ENCODE data around the gene ATP13A3. TPM values are rescaled to one million over a fixed set of nuclear protein-coding genes. Genes with fewer than 3 reads are reported as not detected.

ATP13A3 gene
- total RNA-seq, 6 donors from 2014 or later: 67.9 to 152 (median 94.6) TPM

DNA sequence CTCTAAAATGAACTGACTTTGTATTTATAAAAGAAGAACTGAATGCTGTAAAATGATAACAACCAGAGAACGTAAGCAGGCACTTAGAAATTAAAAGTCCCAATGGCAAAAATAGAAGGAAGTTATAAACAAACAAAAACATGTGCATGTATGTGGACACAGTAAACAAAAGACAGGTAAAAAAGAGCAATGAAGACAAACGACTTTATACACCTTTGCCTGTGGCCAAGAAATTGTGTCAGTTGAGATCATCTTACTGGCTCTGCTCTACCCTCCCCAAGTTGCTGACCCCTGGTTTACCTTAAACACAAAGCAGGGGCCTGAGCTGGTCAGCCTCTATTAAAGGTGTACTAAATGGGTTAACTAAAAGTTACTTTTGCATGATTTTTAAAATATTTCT is 46.0 kb downstream of the ATP13A3 start:
- DNase-seq (no peak), ATAC-seq (ENCODE audit: low FRiP score in 2 of 2) (no peak)
- TF ChIP-seq EP300 (IDR thresholded peaks at IDR 0.05) (no peak), POLR2AphosphoS5 (IDR thresholded peaks at IDR 0.05) (no peak), POLR2A (IDR thresholded peaks at IDR 0.05) (no peak), CTCF (IDR thresholded peaks at IDR 0.05) (no peak)
- Histone ChIP-seq H3K36me3 (peaks cover 3 to 73% (median 26%) of the 10 kb centered on the region in 4 donors), H3K9me3 (no peaks in the 10 kb centered on the region), H3K4me1 (peaks cover 4 to 8% (median 6%) of the 10 kb centered on the region in 4 donors), H3K27me3 (no peaks in the 10 kb centered on the region), H3K4me3 (no peak overlapping the region), H3K27ac (no peak overlapping the region)
- 51 to 61% methylated on average over 2 of the region's 2 CpGs for WGBS, 2 donors

GRCh38 chr3:194439881-194440550 is 46.8 kb downstream of the ATP13A3 start:
- Histone ChIP-seq H3K36me3 (peaks cover 3 to 78% (median 32%) of the 10 kb centered on the region in 4 donors), H3K4me1 (peaks cover 4 to 8% (median 6%) of the 10 kb centered on the region in 4 donors), H3K9me3 (no peaks in the 10 kb centered on the region), H3K27ac (no peak overlapping the region), H3K27me3 (no peaks in the 10 kb centered on the region), H3K4me3 (no peak overlapping the region)
- 60 to 72% methylated on average over 6 of the region's 6 CpGs for WGBS, 2 donors
- no peak for TF ChIP-seq CTCF (IDR thresholded peaks at IDR 0.05)
- no peak for TF ChIP-seq POLR2A (IDR thresholded peaks at IDR 0.05)
- no peak for TF ChIP-seq EP300 (IDR thresholded peaks at IDR 0.05)
- TF ChIP-seq POLR2AphosphoS5 (IDR thresholded peaks at IDR 0.05): no peak
- no peak for DNase-seq
- no peak for ATAC-seq (ENCODE audit: low FRiP score in 2 of 2)

DNA sequence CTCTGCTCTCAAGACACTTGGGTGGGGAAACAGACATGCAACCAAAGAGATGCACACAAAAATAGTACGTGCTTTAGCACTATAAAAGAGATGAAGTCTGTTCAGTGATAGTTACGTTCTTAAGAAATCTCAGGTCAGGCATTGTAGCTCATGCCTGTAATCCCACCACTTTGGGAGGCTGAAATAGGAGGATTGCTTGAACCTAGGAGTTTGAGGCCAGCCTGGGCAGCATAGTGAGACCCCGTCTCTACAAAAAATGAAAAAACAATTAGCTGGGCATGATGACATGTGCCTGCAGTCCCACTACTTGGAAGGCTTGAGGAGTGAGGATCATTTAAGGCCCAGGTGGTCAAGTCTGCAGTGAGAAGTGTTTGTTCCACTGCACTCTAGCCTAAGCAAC is 52.3 kb downstream of the ATP13A3 start:
- Histone ChIP-seq H3K4me1 (peaks cover 0 to 4% (median under 1%) of the 10 kb centered on the region in 4 donors), H3K27me3 (no peaks in the 10 kb centered on the region), H3K9me3 (no peaks in the 10 kb centered on the region), H3K27ac (no peak overlapping the region), H3K36me3 (peaks cover 3 to 92% (median 48%) of the 10 kb centered on the region in 4 donors), H3K4me3 (no peak overlapping the region)
- WGBS, 2 donors: 82 to 100% methylated on average over 3 of the region's 3 CpGs
- DNase-seq (no peak), ATAC-seq (ENCODE audit: low FRiP score in 2 of 2) (no peak)
- TF ChIP-seq POLR2A (IDR thresholded peaks at IDR 0.05) (no peak), CTCF (IDR thresholded peaks at IDR 0.05) (no peak)

DNA sequence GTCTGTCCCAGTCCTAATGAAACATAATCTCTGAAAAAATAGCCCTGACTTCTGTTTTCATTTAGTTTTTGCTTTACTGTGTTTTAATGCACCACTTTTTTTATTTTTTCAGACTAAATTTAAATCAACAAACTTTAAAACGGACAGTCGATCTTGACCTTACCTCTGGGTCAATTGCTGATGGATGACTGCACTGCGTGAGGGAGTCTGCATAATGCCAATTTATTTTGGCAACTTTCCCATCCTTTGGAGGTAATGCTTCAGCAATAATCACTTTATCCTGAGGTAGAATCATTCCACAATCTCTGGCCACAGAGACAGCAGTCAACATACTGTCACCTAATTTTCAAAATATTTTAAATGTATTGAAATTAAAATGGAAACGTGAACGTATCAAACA is 55.2 kb downstream of the ATP13A3 start:
- H3K27ac ChIP-seq: no peak overlapping the region
- peaks cover 6 to 89% (median 41%) of the 10 kb centered on the region in 4 donors for H3K36me3 ChIP-seq
- no peaks in the 10 kb centered on the region for H3K27me3 ChIP-seq
- ATAC-seq (ENCODE audit: low FRiP score in 2 of 2) (no peak), DNase-seq (no peak)
- H3K4me3 ChIP-seq: no peak overlapping the region
- H3K9me3 ChIP-seq: no peaks in the 10 kb centered on the region
- WGBS, 2 donors: 84 to 85% methylated on average over 5 of the region's 5 CpGs
- TF ChIP-seq POLR2AphosphoS5 (IDR thresholded peaks at IDR 0.05) (no peak), CTCF (IDR thresholded peaks at IDR 0.05) (no peak), EP300 (IDR thresholded peaks at IDR 0.05) (no peak), POLR2A (IDR thresholded peaks at IDR 0.05) (no peak)
- no peaks in the 10 kb centered on the region for H3K4me1 ChIP-seq

DNA sequence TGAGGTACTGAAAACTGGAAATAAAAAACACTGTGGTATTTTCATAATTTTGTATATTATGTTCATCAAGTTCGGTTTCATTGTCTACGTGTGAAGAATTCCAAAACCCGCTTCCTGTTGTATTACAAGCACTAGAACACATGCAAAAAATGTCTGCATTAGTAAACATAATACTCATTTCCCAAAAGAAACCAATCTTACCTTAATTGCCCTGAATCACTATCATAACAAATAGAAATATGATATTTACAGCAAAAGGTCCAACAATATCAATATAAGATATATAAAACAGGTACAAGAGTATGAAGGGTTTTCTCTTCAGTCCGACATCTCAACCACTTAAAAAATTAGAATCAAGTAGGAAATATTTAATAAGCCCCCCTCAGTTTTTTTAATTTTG is 61.4 kb downstream of the ATP13A3 start:
- Histone ChIP-seq H3K36me3 (peaks cover 17 to 65% (median 32%) of the 10 kb centered on the region in 4 donors), H3K4me1 (no peaks in the 10 kb centered on the region), H3K27me3 (no peaks in the 10 kb centered on the region), H3K27ac (no peak overlapping the region), H3K4me3 (no peak overlapping the region), H3K9me3 (no peaks in the 10 kb centered on the region)
- 96% methylated on average over 4 of the region's 4 CpGs for WGBS, 2 donors
- TF ChIP-seq EP300 (IDR thresholded peaks at IDR 0.05): no peak
- TF ChIP-seq POLR2A (IDR thresholded peaks at IDR 0.05): no peak
- TF ChIP-seq CTCF (IDR thresholded peaks at IDR 0.05): no peak
- TF ChIP-seq POLR2AphosphoS5 (IDR thresholded peaks at IDR 0.05): no peak
- ATAC-seq (ENCODE audit: low FRiP score in 2 of 2) (no peak), DNase-seq (no peak)

All from upper lobe of left lung (tissue), 6 donors.